Trophoblast cell (in vitro differentiated cells and primary cell): ENCODE results near the gene ENTR1.
A peak's percentile ranks its signal among the peaks of the same experiment; 100 is the strongest.

Experiments used
- DNase-seq, 2 donors: peaks; one replicate each; pipeline ENCODE4 v3.0.0-alpha.2; 2016
- H2AFZ ChIP-seq: 2 replicates; pipeline ENCODE4 v1.6.1; 2013; ENCODE audit warnings: low read length, moderate library complexity, mild to moderate bottlenecking; ENCODE audit not compliant: insufficient read depth, poor library complexity
- H2AK5ac ChIP-seq: 2 replicates; pipeline ENCODE4 v1.6.1; 2013; ENCODE audit warnings: mild to moderate bottlenecking, low read length
- H2BK120ac ChIP-seq: 2 replicates; pipeline ENCODE4 v1.6.1; 2013; ENCODE audit warnings: low read length, mild to moderate bottlenecking, moderate library complexity; ENCODE audit not compliant: insufficient read depth, poor library complexity
- H2BK12ac ChIP-seq: 2 replicates; pipeline ENCODE4 v1.6.1; 2013; ENCODE audit warnings: mild to moderate bottlenecking, low read length, moderate library complexity
- H2BK5ac ChIP-seq: 2 replicates; pipeline ENCODE4 v1.6.1; 2013; ENCODE audit warnings: low read length, low read depth, moderate library complexity, mild to moderate bottlenecking; ENCODE audit not compliant: poor library complexity
- H3K14ac ChIP-seq: 2 replicates; pipeline ENCODE4 v1.6.1; 2013; ENCODE audit warnings: mild to moderate bottlenecking, low read length
- H3K18ac ChIP-seq: 2 replicates; pipeline ENCODE4 v1.6.1; 2013; ENCODE audit warnings: mild to moderate bottlenecking, low read length
- H3K23ac ChIP-seq: 2 replicates; pipeline ENCODE4 v1.6.1; 2013; ENCODE audit warnings: low read length
- H3K27ac ChIP-seq: 2 replicates; pipeline ENCODE4 v1.5.1; 2013; ENCODE audit warnings: low read depth, mild to moderate bottlenecking, inconsistent platforms, low read length, moderate library complexity
- H3K27me3 ChIP-seq: 2 replicates; pipeline ENCODE4 v1.6.1; 2013; ENCODE audit warnings: inconsistent platforms, mild to moderate bottlenecking, low read length, moderate library complexity; ENCODE audit not compliant: insufficient read depth
- H3K36me3 ChIP-seq, 2 experiments: 1 replicate in 1 of 2; 2 replicates in 1 of 2; pipeline ENCODE4 v1.6.1; 2013; ENCODE audit warnings: low read length in 2 of 2, mild to moderate bottlenecking in 2 of 2, moderate library complexity in 1 of 2; ENCODE audit not compliant: insufficient read depth in 2 of 2, control insufficient read depth in 1 of 2
- H3K4ac ChIP-seq: 2 replicates; pipeline ENCODE4 v1.6.1; 2013; ENCODE audit warnings: low read depth, mild to moderate bottlenecking, low read length, moderate library complexity
- H3K4me1 ChIP-seq, 2 experiments: 1 replicate in 1 of 2; 2 replicates in 1 of 2; pipeline ENCODE4 v1.6.1; 2013; ENCODE audit warnings: low read length in 2 of 2, mild to moderate bottlenecking in 2 of 2, moderate library complexity in 1 of 2; ENCODE audit not compliant: insufficient read depth in 2 of 2, control insufficient read depth in 1 of 2
- H3K4me2 ChIP-seq: 2 replicates; pipeline ENCODE4 v1.6.1; 2013; ENCODE audit warnings: inconsistent platforms, mild to moderate bottlenecking, low read length, moderate library complexity
- H3K4me3 ChIP-seq: 2 replicates; pipeline ENCODE4 v1.5.1; 2013; ENCODE audit warnings: mild to moderate bottlenecking, low read depth, low read length, inconsistent platforms
- H3K79me1 ChIP-seq: one replicate; pipeline ENCODE4 v1.6.1; 2013; ENCODE audit warnings: low read length
- H3K79me2 ChIP-seq: 2 replicates; pipeline ENCODE4 v1.6.1; 2013; ENCODE audit warnings: low read length, mild to moderate bottlenecking; ENCODE audit not compliant: control insufficient read depth, insufficient read depth, poor library complexity
- H3K9ac ChIP-seq: 2 replicates; pipeline ENCODE4 v1.6.1; 2013; ENCODE audit warnings: mild to moderate bottlenecking, low read length
- H3K9me3 ChIP-seq: 2 replicates; pipeline ENCODE4 v1.6.1; 2013; ENCODE audit warnings: low read depth, mild to moderate bottlenecking, control low read depth, inconsistent platforms, low read length; ENCODE audit not compliant: insufficient read depth
- H4K12ac ChIP-seq: 2 replicates; pipeline ENCODE4 v1.6.1; 2013; ENCODE audit warnings: low read depth, mild to moderate bottlenecking, low read length, moderate library complexity
- H4K8ac ChIP-seq: 2 replicates; pipeline ENCODE4 v1.6.1; 2013; ENCODE audit warnings: low read depth, mild to moderate bottlenecking, low read length, moderate library complexity
- H4K91ac ChIP-seq: one replicate; pipeline ENCODE4 v1.6.1; 2013; ENCODE audit warnings: low read depth, mild to moderate bottlenecking, low read length, moderate library complexity
- WGBS: extraction: QIAGEN DNeasy Blood & Tissue Kit; methylation state at CpG from one replicate; pipeline ENCODE4 v1.1.7; 2013; ENCODE audit warnings: missing lambda C conversion rate; ENCODE audit not compliant: insufficient read length, insufficient coverage; ENCODE audit errors: extremely low coverage; 5-methylcytosine and 5-hydroxymethylcytosine counted together

Gene ENTR1

DNA sequence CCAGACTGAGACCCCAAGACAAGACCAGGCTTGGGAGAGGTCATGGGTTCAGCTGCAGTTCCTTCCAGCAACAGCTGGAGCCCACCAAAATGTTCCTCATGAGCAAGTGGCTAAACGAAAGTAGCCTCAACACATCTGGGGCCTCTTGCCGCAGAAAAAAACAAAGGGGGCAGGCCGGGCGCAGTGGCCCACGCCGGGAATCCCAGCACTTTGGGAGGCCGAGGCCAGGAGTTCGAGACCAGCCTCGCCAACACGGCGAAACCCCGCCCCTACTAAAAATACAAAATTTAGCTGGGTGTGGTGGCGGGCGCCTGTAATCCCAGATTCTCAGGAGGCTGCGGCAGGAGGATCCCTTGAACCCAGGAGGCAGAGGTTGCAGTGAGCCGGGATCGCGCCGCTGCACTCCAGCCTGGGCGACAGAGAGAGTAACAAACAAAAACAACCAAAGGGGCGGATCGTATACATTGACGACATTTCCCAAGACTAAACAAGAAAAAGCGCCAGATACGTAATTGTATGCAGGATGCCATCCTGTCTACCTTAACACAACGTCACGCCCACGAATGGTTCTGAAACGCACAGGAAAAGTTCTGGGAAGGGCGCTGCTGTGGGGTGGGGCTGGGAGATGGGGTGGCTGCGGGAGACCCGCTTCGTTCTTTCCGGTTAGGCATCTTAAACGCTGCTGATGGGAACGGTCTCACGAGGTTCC, 27.6 kb upstream of the ENTR1 start:
- H3K79me1 ChIP-seq: peaks cover 7% of the 10 kb centered on the region
- no CpG with 5 or more reads among the region's 37 CpGs for WGBS
- H3K23ac ChIP-seq: peak overlapping the region; percentile 3
- H3K4me2 ChIP-seq: peak overlapping the region; percentile 89
- peak overlapping the region; percentile 8 for H2AFZ ChIP-seq
- H3K4ac ChIP-seq: peak overlapping the region; percentile 24
- no peak overlapping the region for H2AK5ac ChIP-seq
- peak overlapping the region; percentile 20 for H3K9ac ChIP-seq
- peak overlapping the region; percentile 92 for H3K4me3 ChIP-seq
- H4K91ac ChIP-seq: no peak overlapping the region
- H3K18ac ChIP-seq: no peak overlapping the region
- H3K27ac ChIP-seq: no peak overlapping the region
- H4K8ac ChIP-seq: no peak overlapping the region
- H3K27me3 ChIP-seq: no peaks in the 10 kb centered on the region
- H3K9me3 ChIP-seq: no peaks in the 10 kb centered on the region
- no peak overlapping the region for H2BK5ac ChIP-seq
- H3K79me2 ChIP-seq: peaks cover 9% of the 10 kb centered on the region
- no peak overlapping the region for H4K12ac ChIP-seq
- no peak overlapping the region for H2BK120ac ChIP-seq
- DNase-seq: peak in 1 of 2 donors; percentile 45
- H3K36me3 ChIP-seq: peaks cover 47 to 50% of the 10 kb centered on the region in 2 experiments
- H2BK12ac ChIP-seq: no peak overlapping the region
- H3K4me1 ChIP-seq: peaks cover 7 to 12% of the 10 kb centered on the region in 2 experiments
- no peak overlapping the region for H3K14ac ChIP-seq

DNA sequence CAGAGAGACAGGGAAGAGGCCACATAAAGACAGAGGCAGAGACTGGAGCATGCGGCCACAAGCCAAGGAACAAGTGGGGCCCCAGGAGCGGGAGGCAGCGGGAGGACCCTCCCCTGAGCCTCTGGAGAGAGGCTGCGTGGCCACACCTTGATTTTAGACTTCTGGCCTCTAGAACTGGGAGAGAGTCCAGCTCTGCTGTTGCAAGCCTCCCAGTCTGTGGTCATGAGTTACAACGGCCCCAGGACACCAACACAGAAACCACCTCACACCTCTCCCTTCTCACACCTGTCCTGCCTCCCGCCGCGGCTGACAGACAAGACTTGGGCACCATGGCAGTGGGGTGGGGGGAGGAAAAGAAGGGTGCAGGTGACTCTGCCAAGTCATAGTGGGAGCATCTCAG, 27.0 kb upstream of the ENTR1 start:
- no peak overlapping the region for H4K91ac ChIP-seq
- peaks cover 46 to 51% of the 10 kb centered on the region in 2 experiments for H3K36me3 ChIP-seq
- no peak overlapping the region for H3K9ac ChIP-seq
- no peak overlapping the region for H4K12ac ChIP-seq
- H2AK5ac ChIP-seq: no peak overlapping the region
- H3K14ac ChIP-seq: no peak overlapping the region
- no peak overlapping the region for H4K8ac ChIP-seq
- H3K27ac ChIP-seq: no peak overlapping the region
- no peaks in the 10 kb centered on the region for H3K27me3 ChIP-seq
- H2BK120ac ChIP-seq: no peak overlapping the region
- peaks cover 7% of the 10 kb centered on the region for H3K79me1 ChIP-seq
- H2BK12ac ChIP-seq: no peak overlapping the region
- WGBS: no CpG with 5 or more reads among the region's 8 CpGs
- no peaks in the 10 kb centered on the region for H3K9me3 ChIP-seq
- H3K23ac ChIP-seq: peak overlapping the region; percentile 3
- no peak overlapping the region for H3K4me3 ChIP-seq
- peak overlapping the region; percentile 8 for H2AFZ ChIP-seq
- no peak for DNase-seq
- peak overlapping the region; percentile 19 for H3K18ac ChIP-seq
- peak overlapping the region; percentile 89 for H3K4me2 ChIP-seq
- H3K4ac ChIP-seq: peak overlapping the region; percentile 24
- no peak overlapping the region for H2BK5ac ChIP-seq
- peaks cover 7 to 12% of the 10 kb centered on the region in 2 experiments for H3K4me1 ChIP-seq
- peaks cover 9% of the 10 kb centered on the region for H3K79me2 ChIP-seq

DNA sequence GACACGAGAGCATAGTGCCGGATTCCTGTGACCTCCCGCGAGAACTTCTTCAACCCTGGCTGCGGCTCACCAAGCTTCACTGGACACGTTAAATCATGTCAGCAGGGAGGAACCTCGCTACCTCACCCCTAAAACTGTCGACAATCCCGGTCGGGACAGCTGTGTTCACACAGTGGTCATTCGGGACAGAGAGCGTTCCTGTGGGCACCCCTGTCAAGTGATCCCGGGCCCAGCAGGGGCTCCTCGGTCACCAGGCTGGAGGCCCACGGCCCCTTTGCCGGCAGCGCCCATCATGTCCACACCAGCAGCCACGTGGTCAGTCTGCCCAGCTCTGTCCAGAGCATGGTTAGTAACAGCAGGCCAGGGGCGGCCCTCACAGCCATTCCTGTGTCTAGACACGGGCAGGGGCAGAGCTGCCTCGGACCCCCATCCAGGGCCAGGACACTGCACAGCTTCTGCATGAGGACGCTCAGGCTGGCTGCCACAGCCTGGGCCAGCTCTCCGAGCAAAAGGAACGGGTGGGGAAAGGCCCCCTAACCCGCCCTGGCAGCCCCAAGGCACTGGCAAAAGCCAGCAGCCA, 25.7 kb upstream of the ENTR1 start:
- no peak overlapping the region for H4K12ac ChIP-seq
- no peak overlapping the region for H3K9ac ChIP-seq
- no CpG with 5 or more reads among the region's 25 CpGs for WGBS
- H3K79me1 ChIP-seq: peaks cover 7% of the 10 kb centered on the region
- H3K4me2 ChIP-seq: no peak overlapping the region
- DNase-seq: no peak
- no peaks in the 10 kb centered on the region for H3K9me3 ChIP-seq
- peak overlapping the region; percentile 34 for H3K4ac ChIP-seq
- H2BK120ac ChIP-seq: no peak overlapping the region
- no peak overlapping the region for H3K23ac ChIP-seq
- no peak overlapping the region for H3K4me3 ChIP-seq
- H3K27ac ChIP-seq: no peak overlapping the region
- H3K14ac ChIP-seq: no peak overlapping the region
- no peak overlapping the region for H2BK5ac ChIP-seq
- H4K8ac ChIP-seq: no peak overlapping the region
- H3K27me3 ChIP-seq: no peaks in the 10 kb centered on the region
- peaks cover 9% of the 10 kb centered on the region for H3K79me2 ChIP-seq
- no peak overlapping the region for H2AK5ac ChIP-seq
- no peak overlapping the region for H2BK12ac ChIP-seq
- H3K18ac ChIP-seq: no peak overlapping the region
- H4K91ac ChIP-seq: no peak overlapping the region
- no peak overlapping the region for H2AFZ ChIP-seq
- peaks cover 7 to 12% of the 10 kb centered on the region in 2 experiments for H3K4me1 ChIP-seq
- H3K36me3 ChIP-seq: peaks cover 41 to 46% of the 10 kb centered on the region in 2 experiments

DNA sequence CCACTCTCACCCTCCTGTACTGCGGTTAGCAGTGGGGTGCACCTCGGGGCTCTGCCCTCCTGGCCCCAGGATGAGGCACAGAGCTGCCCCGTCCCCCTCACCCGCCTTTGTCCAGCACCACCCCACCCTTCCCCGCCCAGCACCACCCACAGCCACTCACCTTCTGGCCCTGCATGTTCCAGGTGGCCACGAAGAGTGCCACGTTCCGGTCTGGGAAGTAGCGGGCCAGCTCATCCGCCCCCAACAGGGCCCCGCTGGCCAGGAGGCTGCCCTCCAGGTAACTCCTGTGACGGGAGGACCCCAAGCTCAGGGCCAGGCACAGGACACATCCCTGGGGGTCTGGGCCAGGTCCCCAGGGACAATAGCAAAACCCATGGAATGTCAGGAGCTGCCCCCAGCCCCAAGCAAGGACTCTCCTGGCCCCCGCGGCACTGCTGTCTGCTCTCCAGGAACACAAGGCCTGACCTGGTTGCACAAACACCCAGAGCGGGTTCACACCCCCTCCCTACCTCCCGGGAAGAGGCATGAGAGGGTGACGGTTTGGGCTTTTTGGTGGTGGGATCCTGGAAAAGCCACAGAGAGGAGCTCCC, 24.3 kb upstream of the ENTR1 start:
- no peak for DNase-seq
- H3K4ac ChIP-seq: no peak overlapping the region
- peaks cover 9% of the 10 kb centered on the region for H3K79me2 ChIP-seq
- H3K9ac ChIP-seq: no peak overlapping the region
- no peaks in the 10 kb centered on the region for H3K27me3 ChIP-seq
- H3K14ac ChIP-seq: no peak overlapping the region
- no peak overlapping the region for H4K8ac ChIP-seq
- no peak overlapping the region for H4K91ac ChIP-seq
- H3K9me3 ChIP-seq: no peaks in the 10 kb centered on the region
- H3K79me1 ChIP-seq: peaks cover 7% of the 10 kb centered on the region
- no peak overlapping the region for H2AK5ac ChIP-seq
- no peak overlapping the region for H3K18ac ChIP-seq
- no peak overlapping the region for H2BK5ac ChIP-seq
- H2BK120ac ChIP-seq: no peak overlapping the region
- peaks cover 48 to 51% of the 10 kb centered on the region in 2 experiments for H3K36me3 ChIP-seq
- H3K4me2 ChIP-seq: no peak overlapping the region
- no peak overlapping the region for H2BK12ac ChIP-seq
- no peak overlapping the region for H3K27ac ChIP-seq
- H3K23ac ChIP-seq: no peak overlapping the region
- no peak overlapping the region for H4K12ac ChIP-seq
- peaks cover 7 to 12% of the 10 kb centered on the region in 2 experiments for H3K4me1 ChIP-seq
- no CpG with 5 or more reads among the region's 17 CpGs for WGBS
- no peak overlapping the region for H3K4me3 ChIP-seq
- no peak overlapping the region for H2AFZ ChIP-seq
